Esophagus muscularis mucosa (tissue), 3 donors: Measurements from ENCODE around the gene CACFD1.

Experiments
- CTCF ChIP-seq, 3 experiments: fragments of 200-600 bp in 2 of 3; fragments of 450-650 bp in 1 of 3; sonication (generic) in 2 of 3; IDR thresholded peaks; one replicate each; pipeline ENCODE4 v1.5.1; 2017 to 2019; ENCODE audit warnings: antibody characterized with exemption in 3 of 3, mild to moderate bottlenecking in 2 of 3, moderate library complexity in 1 of 3
- POLR2AphosphoS5 ChIP-seq, 2 donors: sonication (generic); formaldehyde crosslinking; IDR thresholded peaks; one replicate each; pipeline ENCODE4 v1.6.1; 2017; ENCODE audit warnings: antibody characterized with exemption in 2 of 2

- TF ChIP-seq CTCF (IDR thresholded peaks at IDR 0.05) (no peak), POLR2AphosphoS5 (IDR thresholded peaks at IDR 0.05) (no peak)
Observed at GRCh38 chr9:133513214-133514100, 53.7 kb downstream of the CACFD1 start.
